AG04449 (cell line): ENCODE data around the gene GCLC.

Source experiments
- CTCF ChIA-PET: fragments of 350-600 bp; formaldehyde crosslinking; extraction: SDS; loops from one replicate; lab custom pipeline; 2021; ENCODE audit warnings: antibody characterized with exemption; lab: Yijun Ruan, JAX
- POLR2A ChIA-PET: fragments of 400-600, 350-600 bp; formaldehyde crosslinking; extraction: SDS; loops from one replicate; lab custom pipeline; 2020; ENCODE audit warnings: antibody characterized with exemption, inconsistent platforms; lab: Yijun Ruan, JAX
- DNase-seq: peaks from one replicate; pipeline ENCODE4 v3.0.0-alpha.2; 2010; ENCODE audit warnings: low read depth, low spot score
- H3K4me3 ChIP-seq: 2 replicates; pipeline ENCODE4 v1.5.1; 2011; ENCODE audit warnings: low read depth, mild to moderate bottlenecking, control low read depth, low read length
- CTCF ChIP-seq: IDR thresholded peaks from one replicate; pipeline ENCODE4 v1.5.1; 2011; ENCODE audit warnings: mild to moderate bottlenecking, moderate library complexity, low read length, control low read depth, inconsistent platforms; ENCODE audit not compliant: insufficient read depth; ENCODE audit errors: missing control alignments

The GCLC gene

GRCh38 chr6:53530780-53531386 lies 14.0 kb downstream of the GCLC start:
- H3K4me3 ChIP-seq, result no peak overlapping the region
- ChIA-PET POLR2A (no interaction called here), CTCF (interaction anchor here (0.8 to 1.4 kb wide), 9 partner anchors 8 to 198 kb away, joined by 3 to 4 read pairs (median 3); partner anchors contain the start of gene GCLC)
- DNase-seq, result no peak
- TF ChIP-seq CTCF, result no peak

GRCh38 chr6:53530346-53530745 lies 14.6 kb downstream of the GCLC start:
- POLR2A ChIA-PET, result no interaction called here
- DNase-seq, result no peak
- no peak overlapping the region for H3K4me3 ChIP-seq
- CTCF ChIA-PET, result interaction anchor here (0.8 to 1.4 kb wide), 8 partner anchors 9 to 198 kb away, joined by 3 read pairs; partner anchors contain the start of gene GCLC
- no peak for TF ChIP-seq CTCF

GRCh38 chr6:53529324-53530036 lies 15.4 kb downstream of the GCLC start:
- TF ChIP-seq CTCF, result no peak
- no peak overlapping the region for H3K4me3 ChIP-seq
- ChIA-PET CTCF (interaction anchor here (1.2 to 1.4 kb wide), 2 partner anchors 14 to 190 kb away, joined by 3 read pairs; no protein-coding TSS in a partner anchor), POLR2A (no interaction called here)
- DNase-seq, result no peak

- ChIA-PET POLR2A (no interaction called here), CTCF (interaction anchor here (0.8 to 1.9 kb wide), 3 partner anchors 10 to 124 kb away, joined by 3 to 8 read pairs (median 7); no protein-coding TSS in a partner anchor)
- no peak for TF ChIP-seq CTCF
- DNase-seq, result no peak
- H3K4me3 ChIP-seq, result no peak overlapping the region
Measured at GRCh38 chr6:53528107-53528506, 16.8 kb downstream of the GCLC start.

GRCh38 chr6:53527249-53527765 lies 17.6 kb downstream of the GCLC start:
- ChIA-PET CTCF (interaction anchor here (0.5 to 1.9 kb wide), 9 partner anchors 9 to 201 kb away, joined by 3 to 8 read pairs (median 3); partner anchors contain the start of gene GCLC), POLR2A (no interaction called here)
- H3K4me3 ChIP-seq, result no peak overlapping the region
- no peak for DNase-seq
- no peak for TF ChIP-seq CTCF

GRCh38 chr6:53526000-53526399 lies 18.9 kb downstream of the GCLC start:
- TF ChIP-seq CTCF, result no peak
- no peak overlapping the region for H3K4me3 ChIP-seq
- POLR2A ChIA-PET, result interaction anchor here (0.6 kb wide), 1 partner anchor 166 kb away, joined by 3 read pairs; no protein-coding TSS in a partner anchor
- no peak for DNase-seq
- CTCF ChIA-PET, result interaction anchor here (1.1 to 1.4 kb wide), 3 partner anchors 9 to 202 kb away, joined by 4 to 6 read pairs (median 6); partner anchors contain the start of gene GCLC
